AG08395 (cell line): Measurements from ENCODE around the gene HYLS1.

Source experiments
- DNase-seq: peaks from one replicate; pipeline ENCODE4 v3.0.0; 2012; ENCODE audit warnings: mixed read lengths, low spot score

Gene HYLS1

GRCh38 chr11:125933030-125933813, 45.8 kb downstream of the HYLS1 start:
- DNase-seq: no peak

GRCh38 chr11:125934473-125934872, 47.0 kb downstream of the HYLS1 start:
- DNase-seq: no peak

GRCh38 chr11:125935056-125935455, 47.6 kb downstream of the HYLS1 start:
- no peak for DNase-seq

- DNase-seq: peak; percentile 27
Measured at GRCh38 chr11:125935618-125936199, 48.2 kb downstream of the HYLS1 start.

- no peak for DNase-seq
Measured at GRCh38 chr11:125938418-125938817, 51.0 kb downstream of the HYLS1 start.

GRCh38 chr11:125939081-125939521, 51.6 kb downstream of the HYLS1 start:
- no peak for DNase-seq

- DNase-seq: no peak
Measured at GRCh38 chr11:125940145-125940544, 52.7 kb downstream of the HYLS1 start.

GRCh38 chr11:125941267-125941618, 53.8 kb downstream of the HYLS1 start:
- DNase-seq: no peak

- DNase-seq: peak; percentile 62
Measured at GRCh38 chr11:125941619-125942611, 54.4 kb downstream of the HYLS1 start.

- no peak for DNase-seq
Measured at GRCh38 chr11:125942771-125943428, 55.4 kb downstream of the HYLS1 start.

- no peak for DNase-seq
Measured at GRCh38 chr11:125943661-125944349, 56.3 kb downstream of the HYLS1 start.

- no peak for DNase-seq
Measured at GRCh38 chr11:125944350-125945010, 57.0 kb downstream of the HYLS1 start.

- DNase-seq: no peak
Measured at GRCh38 chr11:125945011-125945796, 57.7 kb downstream of the HYLS1 start.

GRCh38 chr11:125945797-125946520, 58.5 kb downstream of the HYLS1 start, which contains the start of gene VSIG10L2:
Gene VSIG10L2 (plus strand): TSS chr11:125946044. CDS start chr11:125946056, 12 bp downstream.
- no peak for DNase-seq

- DNase-seq: no peak
Measured at GRCh38 chr11:125946712-125947418, 59.4 kb downstream of the HYLS1 start.

- no peak for DNase-seq
Measured at GRCh38 chr11:125947419-125948277, 60.2 kb downstream of the HYLS1 start.

GRCh38 chr11:125948278-125949051, 61.0 kb downstream of the HYLS1 start:
- DNase-seq: no peak
